Measurements from ENCODE around the gene NOMO2. TPM values are rescaled to one million over a fixed set of nuclear protein-coding genes. Genes with fewer than 3 reads are reported as not detected.
"Not testable (repeated sequence)": the region's sequence is repeated elsewhere in the genome, so short reads cannot be mapped to it uniquely, and the experiment has no call there.

NOMO2 gene
- total RNA-seq = 100 to 1,000 TPM in 2 of 6 donors, 10 to 100 TPM in 4; 37.7 to 133 (median 75.2) TPM

GRCh38 chr16:18561727-18562314 is at the start of gene NOMO2:
TSS of gene NOMO2 (minus strand) at chr16:18562097. CDS start at chr16:18562040, 57 bp downstream.
- peak within 1 kb of the TSS in 3 of 4 donors; percentile 26 to 81 (median 60) for H3K27ac ChIP-seq
- 0% methylated on average over 8 of the region's 66 CpGs; no CpG with 5 or more reads in 1 of the 2 donors for WGBS, 2 donors
- H3K4me1 ChIP-seq, H3K27me3 ChIP-seq, H3K36me3 ChIP-seq, H3K9me3 ChIP-seq: not testable (repeated sequence)
- TF ChIP-seq POLR2AphosphoS5 (IDR thresholded peaks at IDR 0.05) = peak in 1 of 2 donors; percentile 22
- TF ChIP-seq CTCF (IDR thresholded peaks at IDR 0.05) = peak in 1 of 6 experiments; percentile 52
- H3K4me3 ChIP-seq = peak within 1 kb of the TSS; percentile 56 to 64 (median 60)
- DNase-seq = peak; percentile 91 to 100
- ATAC-seq (ENCODE audit: low FRiP score in 2 of 2) = peak; percentile 97 to 99

- not testable (repeated sequence) for DNase-seq; H3K27me3 ChIP-seq; H3K4me3 ChIP-seq; H3K4me1 ChIP-seq; H3K27ac ChIP-seq; ATAC-seq (ENCODE audit: low FRiP score in 2 of 2); H3K36me3 ChIP-seq; H3K9me3 ChIP-seq
- WGBS, 2 donors = 85 to 100% methylated on average over 2 of the region's 4 CpGs
Observed at GRCh38 chr16:18610147-18610803, 48.4 kb upstream of the NOMO2 start.

GRCh38 chr16:18608271-18608670 is 46.4 kb upstream of the NOMO2 start:
- not testable (repeated sequence) for H3K9me3 ChIP-seq; H3K4me3 ChIP-seq; ATAC-seq (ENCODE audit: low FRiP score in 2 of 2); H3K27me3 ChIP-seq; H3K36me3 ChIP-seq; DNase-seq; H3K27ac ChIP-seq; H3K4me1 ChIP-seq
- WGBS, 2 donors = 86 to 94% methylated on average over 5 to 6 of the region's 6 CpGs

GRCh38 chr16:18603572-18604246 is 41.8 kb upstream of the NOMO2 start:
- not testable (repeated sequence) for DNase-seq; H3K4me3 ChIP-seq; H3K9me3 ChIP-seq; ATAC-seq (ENCODE audit: low FRiP score in 2 of 2); H3K27me3 ChIP-seq; H3K4me1 ChIP-seq; H3K36me3 ChIP-seq; H3K27ac ChIP-seq
- WGBS, 2 donors = 71 to 100% methylated on average over 1 of the region's 4 CpGs

GRCh38 chr16:18598582-18598981 is 36.7 kb upstream of the NOMO2 start:
- not testable (repeated sequence) for ATAC-seq (ENCODE audit: low FRiP score in 2 of 2); H3K27ac ChIP-seq; H3K36me3 ChIP-seq; H3K27me3 ChIP-seq; H3K4me1 ChIP-seq; H3K4me3 ChIP-seq; DNase-seq; H3K9me3 ChIP-seq
- WGBS, 2 donors = 88 to 92% methylated on average over 1 of the region's 1 CpG

- H3K4me1 ChIP-seq; DNase-seq; ATAC-seq (ENCODE audit: low FRiP score in 2 of 2); H3K4me3 ChIP-seq; H3K36me3 ChIP-seq; H3K27ac ChIP-seq; H3K9me3 ChIP-seq; H3K27me3 ChIP-seq: not testable (repeated sequence)
- 81 to 100% methylated on average over 1 to 2 of the region's 2 CpGs for WGBS, 2 donors
Observed at GRCh38 chr16:18597734-18598133, 35.8 kb upstream of the NOMO2 start.

GRCh38 chr16:18597319-18597718 is 35.4 kb upstream of the NOMO2 start:
- not testable (repeated sequence) for H3K27ac ChIP-seq; H3K9me3 ChIP-seq; H3K27me3 ChIP-seq; H3K4me3 ChIP-seq; DNase-seq; H3K4me1 ChIP-seq; H3K36me3 ChIP-seq; ATAC-seq (ENCODE audit: low FRiP score in 2 of 2)
- 54 to 70% methylated on average over 4 of the region's 4 CpGs for WGBS, 2 donors

- 91 to 97% methylated on average over 9 to 11 of the region's 11 CpGs for WGBS, 2 donors
- H3K4me1 ChIP-seq; H3K27me3 ChIP-seq; H3K9me3 ChIP-seq; DNase-seq; H3K36me3 ChIP-seq; ATAC-seq (ENCODE audit: low FRiP score in 2 of 2); H3K27ac ChIP-seq; H3K4me3 ChIP-seq: not testable (repeated sequence)
Observed at GRCh38 chr16:18595796-18596195, 33.9 kb upstream of the NOMO2 start.

GRCh38 chr16:18594880-18595279 is 33.0 kb upstream of the NOMO2 start:
- WGBS, 2 donors = 80 to 84% methylated on average over 5 of the region's 5 CpGs
- not testable (repeated sequence) for H3K4me1 ChIP-seq, H3K27me3 ChIP-seq, H3K27ac ChIP-seq, DNase-seq, H3K36me3 ChIP-seq, H3K9me3 ChIP-seq, H3K4me3 ChIP-seq
- peak; percentile 52 to 53 for ATAC-seq (ENCODE audit: low FRiP score in 2 of 2)

- not testable (repeated sequence) for H3K4me1 ChIP-seq, H3K36me3 ChIP-seq, DNase-seq, H3K9me3 ChIP-seq, H3K27ac ChIP-seq, H3K4me3 ChIP-seq, H3K27me3 ChIP-seq
- peak; percentile 17 to 45 for ATAC-seq (ENCODE audit: low FRiP score in 2 of 2)
- 68 to 80% methylated on average over 4 to 5 of the region's 5 CpGs for WGBS, 2 donors
Observed at GRCh38 chr16:18593904-18594303, 32.0 kb upstream of the NOMO2 start.

GRCh38 chr16:18592982-18593381 is 31.1 kb upstream of the NOMO2 start:
- 86 to 88% methylated on average over 5 of the region's 5 CpGs for whole genome bisulfite sequencing, 2 donors
- not testable (repeated sequence) for H3K27me3 ChIP-seq; DNase-seq; H3K4me3 ChIP-seq; H3K27ac ChIP-seq; H3K9me3 ChIP-seq; H3K4me1 ChIP-seq; ATAC-seq (ENCODE audit: low FRiP score in 2 of 2); H3K36me3 ChIP-seq

GRCh38 chr16:18591908-18592307 is 30.0 kb upstream of the NOMO2 start:
- WGBS, 2 donors = 36 to 57% methylated on average over 2 to 3 of the region's 4 CpGs
- not testable (repeated sequence) for H3K9me3 ChIP-seq; H3K36me3 ChIP-seq; H3K4me1 ChIP-seq; H3K27me3 ChIP-seq; H3K4me3 ChIP-seq; ATAC-seq (ENCODE audit: low FRiP score in 2 of 2); H3K27ac ChIP-seq
- DNase-seq = peak in 1 of 2 donors; percentile 31

Measured in upper lobe of left lung (tissue), 6 donors.